IMR-90 (cell line): ENCODE measurements around the gene HMX1. TPM values are rescaled to one million over a fixed set of nuclear protein-coding genes. Genes with fewer than 3 reads are reported as not detected.

Source experiments
- ATAC-seq: fragments of 200-7000 bp; cut with Tn5 transposase; 2 replicates; pipeline ENCODE4 v1.9.1; 2020; ENCODE audit warnings: low read depth, mild to moderate bottlenecking, moderate library complexity
- BruUV-seq: library from RNA; stranded (reverse); fragments of 400-500 nt; replicated peaks from 2 replicates; lab custom pipeline; 2021; lab: Mats Ljungman, UMichigan
- CTCF ChIA-PET: fragments of 300-600 bp; formaldehyde crosslinking; extraction: SDS; loops from one replicate; lab custom pipeline; 2021; ENCODE audit warnings: antibody characterized with exemption; lab: Yijun Ruan, JAX
- POLR2A ChIA-PET: fragments of 300-600 bp; sonication (Branson Sonifier 250); formaldehyde crosslinking; loops from one replicate; lab custom pipeline; 2022; ENCODE audit warnings: antibody characterized with exemption; ENCODE audit not compliant: unreplicated experiment; lab: Charles Lee
- DNase-seq: peaks from one replicate; pipeline ENCODE4 v3.0.0; 2013
- H2AFZ ChIP-seq: replicated peaks from 2 replicates; pipeline ENCODE3; 2013; ENCODE audit warnings: low read length, mild to moderate bottlenecking; ENCODE audit not compliant: poor library complexity
- H2AK5ac ChIP-seq: 2 replicates; pipeline ENCODE4 v1.6.1; 2013; ENCODE audit warnings: low read depth, low read length, inconsistent platforms
- H2AK9ac ChIP-seq: replicated peaks from 2 replicates; pipeline ENCODE3; 2013; ENCODE audit warnings: mild to moderate bottlenecking, low read depth, low read length, moderate library complexity; ENCODE audit not compliant: poor library complexity
- H2BK120ac ChIP-seq: 2 replicates; pipeline ENCODE4 v1.6.1; 2013; ENCODE audit warnings: low read depth, low read length, inconsistent platforms
- H2BK15ac ChIP-seq: 3 replicates; pipeline ENCODE4 v1.6.1; 2013; ENCODE audit warnings: low read depth, low read length, inconsistent platforms
- H2BK20ac ChIP-seq: 2 replicates; pipeline ENCODE4 v1.6.1; 2013; ENCODE audit warnings: low read depth, mild to moderate bottlenecking, inconsistent platforms, low read length, moderate library complexity
- H2BK5ac ChIP-seq: 2 replicates; pipeline ENCODE4 v1.6.1; 2013; ENCODE audit warnings: mild to moderate bottlenecking, low read depth, low read length, inconsistent platforms; ENCODE audit not compliant: poor library complexity, severe bottlenecking
- H3K14ac ChIP-seq: replicated peaks from 2 replicates; pipeline ENCODE4 v1.6.1; 2013; ENCODE audit warnings: low read depth, low read length, inconsistent platforms
- H3K18ac ChIP-seq: 2 replicates; pipeline ENCODE4 v1.6.1; 2013; ENCODE audit warnings: low read depth, low read length, control low read depth
- H3K23ac ChIP-seq: 2 replicates; pipeline ENCODE4 v1.6.1; 2013; ENCODE audit warnings: low read depth, low read length, inconsistent platforms
- H3K27ac ChIP-seq: 2 replicates; pipeline ENCODE4 v1.5.1; 2013; ENCODE audit warnings: mild to moderate bottlenecking, control low read depth, low read length; ENCODE audit not compliant: insufficient read depth
- H3K27me3 ChIP-seq: 2 replicates; pipeline ENCODE4 v1.6.1; 2013; ENCODE audit warnings: low read length; ENCODE audit not compliant: control insufficient read depth, insufficient read depth
- H3K36me3 ChIP-seq: 2 replicates; pipeline ENCODE4 v1.6.1; 2013; ENCODE audit warnings: low read length, mixed read lengths; ENCODE audit not compliant: control insufficient read depth, insufficient read depth
- H3K4ac ChIP-seq: 2 replicates; pipeline ENCODE4 v1.6.1; 2013; ENCODE audit warnings: low read depth, low read length, inconsistent platforms
- H3K4me1 ChIP-seq: 2 replicates; pipeline ENCODE4 v1.6.1; 2013; ENCODE audit warnings: low read length, mixed read lengths; ENCODE audit not compliant: control insufficient read depth, insufficient read depth
- H3K4me2 ChIP-seq: 2 replicates; pipeline ENCODE4 v1.6.1; 2013; ENCODE audit warnings: low read depth, mild to moderate bottlenecking, control low read depth, low read length, moderate library complexity
- H3K4me3 ChIP-seq: 2 replicates; pipeline ENCODE4 v1.5.1; 2013; ENCODE audit warnings: low read depth, mild to moderate bottlenecking, control low read depth, low read length, moderate library complexity; ENCODE audit not compliant: insufficient read depth
- H3K56ac ChIP-seq: 2 replicates; pipeline ENCODE4 v1.6.1; 2013; ENCODE audit warnings: low read length, inconsistent platforms; ENCODE audit not compliant: insufficient read depth; ENCODE audit errors: extremely low read depth
- H3K79me1 ChIP-seq, 2 experiments: 2 replicates each; pipeline ENCODE4 v1.6.1; 2013; ENCODE audit warnings: low read length in 2 of 2, inconsistent platforms in 1 of 2, low read depth in 1 of 2
- H3K9ac ChIP-seq: 2 replicates; pipeline ENCODE4 v1.6.1; 2013; ENCODE audit warnings: low read depth, low read length, control low read depth
- H3K9me1 ChIP-seq: 2 replicates; pipeline ENCODE4 v1.6.1; 2013; ENCODE audit warnings: low read length, inconsistent platforms; ENCODE audit not compliant: insufficient read depth
- H3K9me3 ChIP-seq: 2 replicates; pipeline ENCODE4 v1.6.1; 2013; ENCODE audit warnings: low read length; ENCODE audit not compliant: control insufficient read depth, insufficient read depth
- H4K20me1 ChIP-seq: 2 replicates; pipeline ENCODE4 v1.6.1; 2013; ENCODE audit warnings: low read length, inconsistent platforms; ENCODE audit not compliant: insufficient read depth
- H4K5ac ChIP-seq: 2 replicates; pipeline ENCODE4 v1.6.1; 2013; ENCODE audit warnings: mild to moderate bottlenecking, low read depth, low read length, control low read depth
- H4K8ac ChIP-seq, 2 experiments: 2 replicates each; pipeline ENCODE4 v1.6.1; 2013; ENCODE audit warnings: low read depth in 2 of 2, low read length in 2 of 2, control low read depth in 1 of 2, inconsistent platforms in 1 of 2
- H4K91ac ChIP-seq: 2 replicates; pipeline ENCODE4 v1.6.1; 2013; ENCODE audit warnings: low read depth, low read length, inconsistent platforms; ENCODE audit not compliant: insufficient read depth
- BHLHE40 ChIP-seq: fragments of 150-350 bp; IDR thresholded peaks from 2 replicates; pipeline ENCODE4 v1.6.1; 2016; ENCODE audit warnings: mild to moderate bottlenecking, low read depth, low read length
- NFE2L2 ChIP-seq: fragments of 150-350 bp; IDR thresholded peaks from 2 replicates; pipeline ENCODE4 v1.6.1; 2016; ENCODE audit warnings: low read depth, mild to moderate bottlenecking, low read length
- RCOR1 ChIP-seq: IDR thresholded peaks from 2 replicates; pipeline ENCODE4 v1.6.1; 2012; ENCODE audit warnings: mild to moderate bottlenecking, low read length, improper control_type of control experiment; ENCODE audit not compliant: insufficient replicate concordance
- SMC3 ChIP-seq: fragments of 150-350 bp; IDR thresholded peaks from 2 replicates; pipeline ENCODE4 v1.6.1; 2016; ENCODE audit warnings: low read depth, mild to moderate bottlenecking, antibody characterized with exemption, low read length, moderate library complexity
- WGBS, 2 experiments: methylation state at CpG; one replicate each; pipeline versions ENCODE4 v1.1.5 to v1.1.7; 2013; ENCODE audit warnings: missing lambda C conversion rate in 2 of 2; ENCODE audit not compliant: insufficient read length in 1 of 2; ENCODE audit errors: extremely low coverage in 2 of 2; 5-methylcytosine and 5-hydroxymethylcytosine counted together
- dilution Hi-C: fragments of 300-500 bp; cut with HindIII; formaldehyde crosslinking; loops from one replicate; pipeline ENCODE4 v1.14.3; 2018; ENCODE audit warnings: low sequenced_read_pairs; ENCODE audit not compliant: unreplicated experiment
- in situ Hi-C: fragments of 300-500 bp; cut with MboI; formaldehyde crosslinking; loops from 3 replicates; pipeline ENCODE4 v1.14.3; 2019; ENCODE audit warnings: low sequenced_read_pairs, inconsistent platforms, mixed read lengths
- intact Hi-C: fragments of 100-400 bp; cut with micrococcal nuclease; formaldehyde crosslinking; loops from 2 replicates; pipeline ENCODE4 v1.10.0; 2022
- polyA plus RNA-seq, 3 experiments: library from polyadenylated mRNA; depleted of rRNA; stranded (reverse); fragments of >200 nt; gene quantifications; 2 replicates each; pipeline ENCODE4 v1.2.3, GENCODE V29; 2012; ENCODE audit warnings: low replicate concordance in 1 of 3
- total RNA-seq: library from RNA; depleted of rRNA; stranded (reverse); fragments of >200 nt; gene quantifications from 2 replicates; pipeline ENCODE4 v1.2.3, GENCODE V29; 2012
- TF ChIP-seq, protein P1 (sequence below): conservative IDR thresholded peaks from 2 replicates; pipeline ENCODE4 v1.5.1; 2012; ENCODE audit warnings: mild to moderate bottlenecking, low read depth, low read length, improper control_type of control experiment

Gene HMX1
- total and polyA plus RNA-seq, 2 of the 4 experiments (the other 2 are of a cell fraction) = not detected

DNA sequence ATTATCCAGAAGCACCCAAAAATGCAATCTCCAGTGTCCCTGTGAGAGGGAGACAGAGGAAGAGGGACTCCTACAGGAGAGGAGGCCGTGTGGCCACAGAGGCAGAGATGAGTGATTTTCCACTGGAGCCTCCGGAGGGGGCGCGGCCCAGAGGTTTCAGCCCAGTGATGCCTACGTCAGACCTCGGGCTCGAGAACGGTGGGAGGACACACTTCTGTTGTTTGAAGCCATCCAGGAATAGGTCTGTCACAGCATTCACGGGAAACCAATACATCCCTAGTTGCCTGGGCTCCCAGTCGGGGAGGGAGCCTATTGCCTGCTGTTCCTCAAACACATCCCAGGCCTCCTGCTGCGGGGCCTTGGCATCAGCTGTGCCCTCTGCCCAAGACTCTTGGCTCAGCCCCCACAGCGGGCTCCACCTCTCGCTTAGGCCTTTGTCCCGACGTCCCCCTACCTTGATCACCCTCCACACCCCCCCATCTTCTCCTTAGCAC is 39.2 kb upstream of the HMX1 start:
- Histone ChIP-seq H3K18ac (no peak overlapping the region), H2AK5ac (no peak overlapping the region), H4K8ac (no peak overlapping the region), H3K27ac (no peak overlapping the region), H3K23ac (no peak overlapping the region), H2AFZ (no peak overlapping the region), H3K9me3 (no peaks in the 10 kb centered on the region; the same call in 1 of the 2 replicates), H2BK120ac (no peak overlapping the region), H2BK15ac (no peak overlapping the region), H2AK9ac (no peak overlapping the region), H3K27me3 (no peaks in the 10 kb centered on the region), H4K5ac (no peak overlapping the region), H2BK5ac (no peak overlapping the region), H3K9me1 (no peaks in the 10 kb centered on the region), H3K79me1 (no peaks in the 10 kb centered on the region), H3K56ac (no peak overlapping the region), H3K4ac (no peak overlapping the region), H3K4me3 (no peak overlapping the region), H4K91ac (no peak overlapping the region), H3K14ac (no peak overlapping the region), H3K4me1 (no peaks in the 10 kb centered on the region), H3K9ac (no peak overlapping the region), H4K20me1 (no peaks in the 10 kb centered on the region), H3K36me3 (no peaks in the 10 kb centered on the region), H2BK20ac (no peak overlapping the region), H3K4me2 (no peak overlapping the region)
- POLR2A ChIA-PET = no interaction called here
- 44% methylated on average over 5 of the region's 15 CpGs; no CpG with 5 or more reads in 1 of the 2 experiments for WGBS, 2 experiments
- ATAC-seq (no peak), DNase-seq (no peak)
- in situ Hi-C loops = no loop called here
- no TSS peak for BruUV-seq
- CTCF ChIA-PET = no interaction called here
- TF ChIP-seq, protein P1, sequence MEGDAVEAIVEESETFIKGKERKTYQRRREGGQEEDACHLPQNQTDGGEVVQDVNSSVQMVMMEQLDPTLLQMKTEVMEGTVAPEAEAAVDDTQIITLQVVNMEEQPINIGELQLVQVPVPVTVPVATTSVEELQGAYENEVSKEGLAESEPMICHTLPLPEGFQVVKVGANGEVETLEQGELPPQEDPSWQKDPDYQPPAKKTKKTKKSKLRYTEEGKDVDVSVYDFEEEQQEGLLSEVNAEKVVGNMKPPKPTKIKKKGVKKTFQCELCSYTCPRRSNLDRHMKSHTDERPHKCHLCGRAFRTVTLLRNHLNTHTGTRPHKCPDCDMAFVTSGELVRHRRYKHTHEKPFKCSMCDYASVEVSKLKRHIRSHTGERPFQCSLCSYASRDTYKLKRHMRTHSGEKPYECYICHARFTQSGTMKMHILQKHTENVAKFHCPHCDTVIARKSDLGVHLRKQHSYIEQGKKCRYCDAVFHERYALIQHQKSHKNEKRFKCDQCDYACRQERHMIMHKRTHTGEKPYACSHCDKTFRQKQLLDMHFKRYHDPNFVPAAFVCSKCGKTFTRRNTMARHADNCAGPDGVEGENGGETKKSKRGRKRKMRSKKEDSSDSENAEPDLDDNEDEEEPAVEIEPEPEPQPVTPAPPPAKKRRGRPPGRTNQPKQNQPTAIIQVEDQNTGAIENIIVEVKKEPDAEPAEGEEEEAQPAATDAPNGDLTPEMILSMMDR = no peak
- TF ChIP-seq NFE2L2 (no peak), SMC3 (no peak), RCOR1 (no peak), BHLHE40 (no peak)
- dilution Hi-C loops = no loop called here
- intact Hi-C loops = no loop called here
